Measurements from ENCODE around the gene CARD19.

Gene CARD19

GRCh38 chr9:93120846-93121315 lies 24.9 kb downstream of the CARD19 start:
- no peak for DNase-seq (ENCODE audit: low read depth in 2 of 2)

- no peak for DNase-seq (ENCODE audit: low read depth in 2 of 2)
Measured at GRCh38 chr9:93121316-93122241, 25.6 kb downstream of the CARD19 start.

GRCh38 chr9:93122721-93123221 lies 26.8 kb downstream of the CARD19 start:
- DNase-seq (ENCODE audit: low read depth in 2 of 2): no peak

- no peak for DNase-seq (ENCODE audit: low read depth in 2 of 2)
Measured at GRCh38 chr9:93123561-93124283, 27.7 kb downstream of the CARD19 start.

GRCh38 chr9:93124793-93125192 lies 28.8 kb downstream of the CARD19 start:
- no peak for DNase-seq (ENCODE audit: low read depth in 2 of 2)

- no peak for DNase-seq (ENCODE audit: low read depth in 2 of 2)
Measured at GRCh38 chr9:93125331-93125894, 29.4 kb downstream of the CARD19 start.

GRCh38 chr9:93126151-93126781 lies 30.2 kb downstream of the CARD19 start:
- DNase-seq (ENCODE audit: low read depth in 2 of 2): no peak

- no peak for DNase-seq (ENCODE audit: low read depth in 2 of 2)
Measured at GRCh38 chr9:93126825-93127368, 30.9 kb downstream of the CARD19 start.

- no peak for DNase-seq (ENCODE audit: low read depth in 2 of 2)
Measured at GRCh38 chr9:93127395-93127911, 31.4 kb downstream of the CARD19 start.

- DNase-seq (ENCODE audit: low read depth in 2 of 2): no peak
Measured at GRCh38 chr9:93128011-93128714, 32.1 kb downstream of the CARD19 start.

- no peak for DNase-seq (ENCODE audit: low read depth in 2 of 2)
Measured at GRCh38 chr9:93128715-93129224, 32.8 kb downstream of the CARD19 start.

- DNase-seq (ENCODE audit: low read depth in 2 of 2): no peak
Measured at GRCh38 chr9:93129286-93129685, 33.3 kb downstream of the CARD19 start.

- no peak for DNase-seq (ENCODE audit: low read depth in 2 of 2)
Measured at GRCh38 chr9:93129691-93130500, 33.9 kb downstream of the CARD19 start.

- no peak for DNase-seq (ENCODE audit: low read depth in 2 of 2)
Measured at GRCh38 chr9:93130861-93131481, 35.0 kb downstream of the CARD19 start.

- no peak for DNase-seq (ENCODE audit: low read depth in 2 of 2)
Measured at GRCh38 chr9:93131599-93132286, 35.7 kb downstream of the CARD19 start.

GRCh38 chr9:93132287-93132927 lies 36.4 kb downstream of the CARD19 start:
- DNase-seq (ENCODE audit: low read depth in 2 of 2): no peak

GRCh38 chr9:93132946-93133680 lies 37.1 kb downstream of the CARD19 start:
- DNase-seq (ENCODE audit: low read depth in 2 of 2): no peak

Data from stimulated activated CD8-positive, alpha-beta memory T cell treated with anti-CD3 and anti-CD28 coated beads, Interleukin-7, amount 100 ng/mL, for 1 hour (primary cell).